Measurements from ENCODE around the gene FAM184B. TPM values are rescaled to one million over a fixed set of nuclear protein-coding genes. Genes with fewer than 3 reads are reported as not detected.

FAM184B gene
- total RNA-seq, 1 experiment from 2014 or later: 0.17 TPM

DNA sequence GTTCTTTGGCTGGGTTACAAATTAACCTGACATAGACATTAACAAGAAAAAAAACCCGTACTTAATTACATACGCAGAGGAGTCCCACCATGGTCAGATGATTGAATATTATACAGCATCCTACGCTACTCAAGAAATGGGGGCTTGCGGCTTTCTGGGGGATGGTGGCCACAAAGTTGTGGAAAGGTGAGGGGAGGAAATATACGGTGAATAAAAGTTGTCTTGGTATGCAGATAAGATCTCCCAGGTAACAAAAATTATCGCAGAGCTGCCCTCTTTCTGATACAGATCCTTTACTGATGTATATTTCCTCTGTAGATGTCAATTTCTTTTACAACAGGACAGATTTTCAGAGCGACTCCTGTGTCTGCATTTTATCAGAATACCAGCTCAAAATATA lies 28.2 kb upstream of the FAM184B start:
- CTCF ChIA-PET: interaction anchor here (1.0 kb wide), 1 partner anchor 8 kb away, joined by 3 read pairs; no protein-coding TSS in a partner anchor
- peaks cover 3% of the 10 kb centered on the region; the same call in 1 of the 2 replicates for H3K27me3 Mint-ChIP-seq (ENCODE audit: low read depth)
- peak overlapping the region; percentile 83 for H3K27ac Mint-ChIP-seq
- POLR2A ChIA-PET: no interaction called here
- DNase-seq (ENCODE audit: low spot score): no peak
- no peak for ATAC-seq
- H3K4me1 Mint-ChIP-seq: peaks cover 38% of the 10 kb centered on the region
- TF ChIP-seq, protein P1, sequence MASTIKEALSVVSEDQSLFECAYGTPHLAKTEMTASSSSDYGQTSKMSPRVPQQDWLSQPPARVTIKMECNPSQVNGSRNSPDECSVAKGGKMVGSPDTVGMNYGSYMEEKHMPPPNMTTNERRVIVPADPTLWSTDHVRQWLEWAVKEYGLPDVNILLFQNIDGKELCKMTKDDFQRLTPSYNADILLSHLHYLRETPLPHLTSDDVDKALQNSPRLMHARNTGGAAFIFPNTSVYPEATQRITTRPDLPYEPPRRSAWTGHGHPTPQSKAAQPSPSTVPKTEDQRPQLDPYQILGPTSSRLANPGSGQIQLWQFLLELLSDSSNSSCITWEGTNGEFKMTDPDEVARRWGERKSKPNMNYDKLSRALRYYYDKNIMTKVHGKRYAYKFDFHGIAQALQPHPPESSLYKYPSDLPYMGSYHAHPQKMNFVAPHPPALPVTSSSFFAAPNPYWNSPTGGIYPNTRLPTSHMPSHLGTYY (CRISPR knock-in tag; IDR thresholded peaks at IDR 0.05): no peak
- no peak for TF ChIP-seq KAT7 (CRISPR knock-in tag; IDR thresholded peaks at IDR 0.05; ENCODE audit: borderline replicate concordance)
- peak overlapping the region; percentile 97 for H3K4me3 Mint-ChIP-seq
- H3K9me3 Mint-ChIP-seq: no peaks in the 10 kb centered on the region
- H3K36me3 Mint-ChIP-seq: peaks cover 23% of the 10 kb centered on the region

DNA sequence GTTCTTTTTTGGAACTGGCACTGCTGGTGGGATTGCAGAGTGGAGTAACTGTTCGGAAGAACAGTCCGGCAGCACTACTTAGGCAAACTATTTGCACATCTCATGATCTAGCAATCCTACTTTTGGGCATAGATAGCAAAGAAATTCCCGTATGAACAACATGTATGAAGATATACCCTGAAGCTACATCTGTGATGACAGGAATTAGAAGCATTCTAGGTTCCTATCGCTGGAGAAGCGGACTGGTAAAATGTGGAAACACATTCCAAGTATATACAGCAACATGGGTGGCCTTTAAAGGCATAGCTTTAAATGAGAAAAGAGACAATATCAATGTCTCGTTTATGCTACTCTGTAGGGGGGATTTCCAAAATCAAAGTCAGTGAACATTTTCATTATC lies 26.0 kb upstream of the FAM184B start:
- ChIA-PET CTCF (interaction anchor here (2.2 kb wide), 1 partner anchor 10 kb away, joined by 6 read pairs; no protein-coding TSS in a partner anchor), POLR2A (no interaction called here)
- Mint-ChIP-seq H3K4me1 (peaks cover 32% of the 10 kb centered on the region), H3K27me3 (ENCODE audit: low read depth) (peaks cover 3% of the 10 kb centered on the region; the same call in 1 of the 2 replicates), H3K4me3 (peak overlapping the region; percentile 61), H3K9me3 (no peaks in the 10 kb centered on the region), H3K27ac (0 out of 2 replicates have a peak overlapping the region, but pooled peaks have one; percentile 75), H3K36me3 (peaks cover 41% of the 10 kb centered on the region)
- DNase-seq (ENCODE audit: low spot score) (no peak), ATAC-seq (no peak)
- TF ChIP-seq EMX1 (CRISPR knock-in tag; IDR thresholded peaks at IDR 0.05): no peak

DNA sequence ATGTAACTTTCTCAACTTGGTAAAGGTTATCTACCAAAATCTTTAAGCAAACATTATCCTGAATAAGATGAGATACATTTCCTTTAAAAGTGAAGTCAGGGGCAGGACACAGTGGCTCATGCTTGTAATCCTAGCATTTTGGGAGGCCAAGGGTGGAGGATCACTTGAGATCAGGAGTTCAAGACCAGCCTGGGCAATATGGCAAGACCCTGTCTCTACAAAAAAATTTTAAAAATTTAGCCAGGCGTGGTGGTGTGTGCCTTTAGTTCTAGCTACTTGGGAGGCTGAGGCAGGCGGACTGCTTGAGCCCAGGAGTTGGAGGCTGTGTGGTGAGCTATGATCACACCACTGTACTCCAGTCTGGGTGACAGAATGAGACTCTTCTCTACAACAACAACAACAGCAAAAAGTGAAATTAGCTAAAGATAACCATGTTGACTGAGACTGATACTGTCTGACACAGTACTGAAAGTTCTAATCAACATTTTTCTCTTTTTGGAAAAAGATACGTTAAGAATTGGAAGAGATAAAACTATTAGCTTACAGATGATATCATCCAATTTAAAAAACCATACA lies 24.2 kb upstream of the FAM184B start:
- Mint-ChIP-seq H3K27ac (no peak overlapping the region), H3K4me3 (no peak overlapping the region), H3K27me3 (ENCODE audit: low read depth) (peaks cover 2% of the 10 kb centered on the region; the same call in 1 of the 2 replicates), H3K4me1 (peaks cover 27% of the 10 kb centered on the region), H3K9me3 (no peaks in the 10 kb centered on the region), H3K36me3 (peaks cover 52% of the 10 kb centered on the region)
- ATAC-seq (no peak), DNase-seq (ENCODE audit: low spot score) (no peak)
- ChIA-PET POLR2A (interaction anchor here (0.7 kb wide), 1 partner anchor 57 kb away, joined by 3 read pairs; no protein-coding TSS in a partner anchor), CTCF (interaction anchor here (0.7 kb wide), 1 partner anchor 1923 kb away, joined by 3 read pairs; no protein-coding TSS in a partner anchor)
- no peak for TF ChIP-seq CTCF (IDR thresholded peaks at IDR 0.05)

DNA sequence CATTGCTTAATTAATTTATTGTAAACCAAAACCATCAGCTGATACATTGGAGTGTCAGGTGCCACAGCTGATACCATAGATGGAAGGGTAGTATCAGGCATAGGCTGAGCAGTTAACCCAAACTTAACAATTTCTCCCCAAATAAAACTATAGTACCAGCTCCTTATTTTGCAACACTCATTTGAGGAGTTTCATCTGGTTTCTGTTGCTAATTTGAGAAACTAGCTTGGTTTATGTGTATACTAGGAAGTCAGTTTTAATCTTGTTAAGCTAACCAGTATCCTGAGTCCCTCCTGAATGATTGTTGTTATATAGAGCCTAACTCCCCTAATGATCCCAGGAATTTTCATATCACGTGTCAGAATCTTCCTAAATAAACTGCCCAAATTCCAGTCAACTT lies 16.4 kb upstream of the FAM184B start:
- Mint-ChIP-seq H3K4me1 (no peaks in the 10 kb centered on the region), H3K36me3 (peaks cover 30% of the 10 kb centered on the region), H3K27me3 (ENCODE audit: low read depth) (no peaks in the 10 kb centered on the region), H3K4me3 (no peak overlapping the region), H3K27ac (no peak overlapping the region), H3K9me3 (no peaks in the 10 kb centered on the region)
- ATAC-seq (no peak), DNase-seq (ENCODE audit: low spot score) (no peak)
- no peak for TF ChIP-seq ATF6 (CRISPR knock-in tag; IDR thresholded peaks at IDR 0.05)
- no peak for TF ChIP-seq MAX (CRISPR knock-in tag; IDR thresholded peaks at IDR 0.05)
- no peak for TF ChIP-seq HMGA2 (CRISPR knock-in tag; IDR thresholded peaks at IDR 0.05)
- no peak for TF ChIP-seq CREM (CRISPR knock-in tag; IDR thresholded peaks at IDR 0.05)
- TF ChIP-seq NFE2L1 (CRISPR knock-in tag; IDR thresholded peaks at IDR 0.05): no peak
- TF ChIP-seq RELA (CRISPR knock-in tag; IDR thresholded peaks at IDR 0.05; ENCODE audit: borderline replicate concordance): no peak
- CTCF ChIA-PET: interaction anchor here (0.5 kb wide), 1 partner anchor 109 kb away, joined by 6 read pairs; no protein-coding TSS in a partner anchor
- POLR2A ChIA-PET: no interaction called here

DNA sequence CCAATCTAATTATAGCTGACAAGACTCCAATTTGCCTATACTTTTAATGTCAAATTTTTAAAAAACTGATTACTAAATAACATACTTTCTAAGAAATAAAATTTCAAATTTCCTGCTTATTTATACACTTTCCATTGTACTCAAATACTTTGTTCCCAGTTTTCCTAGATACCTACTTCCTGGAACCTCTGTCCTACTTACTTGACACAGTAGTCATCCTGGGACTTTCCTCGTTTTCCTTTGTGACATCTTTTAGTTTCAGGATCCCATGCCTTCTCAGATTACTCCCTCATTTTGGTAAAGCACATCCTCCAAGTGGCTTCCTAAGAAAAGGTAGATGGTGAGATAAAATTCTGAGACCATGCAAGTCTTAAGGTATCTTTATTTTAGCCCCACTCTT lies 13.3 kb upstream of the FAM184B start:
- Mint-ChIP-seq H3K27ac (no peak overlapping the region), H3K36me3 (peaks cover 25% of the 10 kb centered on the region), H3K4me3 (no peak overlapping the region), H3K27me3 (ENCODE audit: low read depth) (no peaks in the 10 kb centered on the region), H3K9me3 (0 out of 2 replicates have a peak, but pooled peaks cover 4% of the 10 kb centered on the region), H3K4me1 (no peaks in the 10 kb centered on the region)
- DNase-seq (ENCODE audit: low spot score) (no peak), ATAC-seq (no peak)
- ChIA-PET POLR2A (no interaction called here), CTCF (no interaction called here)
- TF ChIP-seq ZNF671 (CRISPR knock-in tag; IDR thresholded peaks at IDR 0.05) (no peak), ZNF138 (CRISPR knock-in tag; conservative IDR thresholded peaks at IDR 0.05) (no peak), ARID4B (CRISPR knock-in tag; IDR thresholded peaks at IDR 0.05; ENCODE audit: borderline replicate concordance) (no peak)

Data from WTC11 (cell line).